ENCODE results near the gene ARPC5. TPM values are rescaled to one million over a fixed set of nuclear protein-coding genes. Genes with fewer than 3 reads are reported as not detected.

Gene ARPC5
- total and polyA plus RNA-seq, 8 donors = 17.5 to 68.0 (median 32.3) TPM

GRCh38 chr1:183604815-183605214 lies 30.8 kb downstream of the ARPC5 start:
- peak in 2 of 4 donors; percentile 44 to 55 for ATAC-seq
- Histone ChIP-seq H3K4me1 (no peaks in the 10 kb centered on the region), H3K27ac (peak overlapping the region in 1 of 4 donors; percentile 55), H3K27me3 (no peaks in the 10 kb centered on the region), H3K36me3 (no peaks in the 10 kb centered on the region), H3K4me3 (no peak overlapping the region), H3K9me3 (no peaks in the 10 kb centered on the region)
- intact Hi-C loops (cut with DNase I) = no loop called here
- FAIRE-seq = no peak
- TF ChIP-seq, protein P1, sequence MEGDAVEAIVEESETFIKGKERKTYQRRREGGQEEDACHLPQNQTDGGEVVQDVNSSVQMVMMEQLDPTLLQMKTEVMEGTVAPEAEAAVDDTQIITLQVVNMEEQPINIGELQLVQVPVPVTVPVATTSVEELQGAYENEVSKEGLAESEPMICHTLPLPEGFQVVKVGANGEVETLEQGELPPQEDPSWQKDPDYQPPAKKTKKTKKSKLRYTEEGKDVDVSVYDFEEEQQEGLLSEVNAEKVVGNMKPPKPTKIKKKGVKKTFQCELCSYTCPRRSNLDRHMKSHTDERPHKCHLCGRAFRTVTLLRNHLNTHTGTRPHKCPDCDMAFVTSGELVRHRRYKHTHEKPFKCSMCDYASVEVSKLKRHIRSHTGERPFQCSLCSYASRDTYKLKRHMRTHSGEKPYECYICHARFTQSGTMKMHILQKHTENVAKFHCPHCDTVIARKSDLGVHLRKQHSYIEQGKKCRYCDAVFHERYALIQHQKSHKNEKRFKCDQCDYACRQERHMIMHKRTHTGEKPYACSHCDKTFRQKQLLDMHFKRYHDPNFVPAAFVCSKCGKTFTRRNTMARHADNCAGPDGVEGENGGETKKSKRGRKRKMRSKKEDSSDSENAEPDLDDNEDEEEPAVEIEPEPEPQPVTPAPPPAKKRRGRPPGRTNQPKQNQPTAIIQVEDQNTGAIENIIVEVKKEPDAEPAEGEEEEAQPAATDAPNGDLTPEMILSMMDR (IDR thresholded peaks at IDR 0.05) = no peak
- no peak for DNase-seq
- WGBS, 2 donors = 80 to 88% methylated on average over 8 of the region's 8 CpGs

- Histone ChIP-seq H3K27me3 (no peaks in the 10 kb centered on the region), H3K27ac (peak overlapping the region in 1 of 4 donors; percentile 55), H3K4me1 (no peaks in the 10 kb centered on the region), H3K4me3 (no peak overlapping the region), H3K36me3 (no peaks in the 10 kb centered on the region), H3K9me3 (no peaks in the 10 kb centered on the region)
- DNase-seq (peak in 1 of 6 donors; percentile 45), ATAC-seq (peak in 2 of 4 donors; percentile 36 to 61), FAIRE-seq (no peak)
- 68 to 73% methylated on average over 10 of the region's 10 CpGs for WGBS, 2 donors
- TF ChIP-seq, protein P1 (IDR thresholded peaks at IDR 0.05) = no peak
- intact Hi-C loops (cut with DNase I) = no loop called here
Measured at GRCh38 chr1:183604038-183604808, 31.4 kb downstream of the ARPC5 start.

GRCh38 chr1:183602510-183602909 lies 33.1 kb downstream of the ARPC5 start:
- ATAC-seq (no peak), DNase-seq (no peak), FAIRE-seq (no peak)
- no peak overlapping the region for H3K4me3 ChIP-seq
- TF ChIP-seq, protein P1 (IDR thresholded peaks at IDR 0.05) = no peak
- no peak overlapping the region for H3K27ac ChIP-seq
- H3K4me1 ChIP-seq = no peaks in the 10 kb centered on the region
- intact Hi-C loops (cut with DNase I) = no loop called here
- no peaks in the 10 kb centered on the region for H3K36me3 ChIP-seq
- H3K27me3 ChIP-seq = no peaks in the 10 kb centered on the region
- no peaks in the 10 kb centered on the region for H3K9me3 ChIP-seq
- WGBS, 2 donors = 100% methylated on average over 1 of the region's 1 CpG

DNA sequence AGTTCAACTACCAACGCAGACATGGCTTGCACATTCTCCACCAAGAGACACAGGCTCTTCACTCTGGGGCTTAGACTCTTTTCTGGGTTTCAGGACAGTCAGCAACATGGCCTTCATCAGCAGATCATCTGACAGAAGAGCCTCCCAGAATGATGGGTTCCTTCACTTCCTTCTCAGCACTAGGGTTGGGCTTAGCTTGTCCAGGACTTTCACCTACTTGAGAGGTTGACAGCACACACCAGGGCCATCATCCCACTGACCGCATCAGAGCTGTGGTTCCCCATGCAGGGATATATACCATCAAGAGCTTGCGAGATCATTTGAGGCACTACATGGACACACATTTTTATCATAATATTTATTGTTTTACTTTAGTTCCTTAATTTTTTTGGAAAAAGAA lies 34.9 kb downstream of the ARPC5 start:
- Histone ChIP-seq H3K27me3 (no peaks in the 10 kb centered on the region), H3K4me1 (no peaks in the 10 kb centered on the region), H3K27ac (no peak overlapping the region), H3K36me3 (no peaks in the 10 kb centered on the region), H3K4me3 (no peak overlapping the region), H3K9me3 (no peaks in the 10 kb centered on the region)
- no peak for ATAC-seq
- intact Hi-C loops (cut with DNase I) = no loop called here
- TF ChIP-seq, protein P1 (IDR thresholded peaks at IDR 0.05) = no peak
- DNase-seq = no peak
- WGBS, 2 donors = 84 to 89% methylated on average over 3 of the region's 3 CpGs
- FAIRE-seq = no peak

DNA sequence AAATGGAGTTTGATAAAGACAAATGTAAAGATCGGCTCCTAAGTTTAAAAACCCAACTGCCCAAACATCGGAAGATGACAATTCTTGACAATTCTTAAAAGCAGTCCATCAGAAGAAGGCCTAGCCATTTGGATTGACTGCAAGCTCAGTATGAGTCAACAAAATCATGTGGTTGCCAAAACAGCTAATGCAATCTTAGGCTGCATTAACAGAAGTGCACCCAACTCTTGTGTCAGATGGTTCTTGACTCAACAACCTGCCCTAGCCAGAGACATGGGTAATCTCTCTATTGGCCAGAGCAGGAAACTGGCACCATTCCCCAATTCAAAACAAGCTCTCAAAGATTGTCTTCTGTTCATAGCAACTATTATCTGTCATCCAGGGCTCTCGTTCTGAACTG lies 35.4 kb downstream of the ARPC5 start:
- DNase-seq = no peak
- FAIRE-seq = no peak
- peak in 3 of 4 donors; percentile 24 to 71 (median 35) for ATAC-seq
- TF ChIP-seq, protein P1 (IDR thresholded peaks at IDR 0.05) = no peak
- Histone ChIP-seq H3K36me3 (no peaks in the 10 kb centered on the region), H3K4me3 (no peak overlapping the region), H3K4me1 (no peaks in the 10 kb centered on the region), H3K27me3 (no peaks in the 10 kb centered on the region), H3K27ac (no peak overlapping the region), H3K9me3 (no peaks in the 10 kb centered on the region)
- intact Hi-C loops (cut with DNase I) = no loop called here
- WGBS, 2 donors = 75 to 79% methylated on average over 3 of the region's 3 CpGs

Data from pancreas (tissue), 10 donors.